ENCODE measurements around the gene KRTAP9-2.
"Not testable (repeated sequence)": the region's sequence is repeated elsewhere in the genome, so short reads cannot be mapped to it uniquely, and the experiment has no call there.

KRTAP9-2 gene, protein sequence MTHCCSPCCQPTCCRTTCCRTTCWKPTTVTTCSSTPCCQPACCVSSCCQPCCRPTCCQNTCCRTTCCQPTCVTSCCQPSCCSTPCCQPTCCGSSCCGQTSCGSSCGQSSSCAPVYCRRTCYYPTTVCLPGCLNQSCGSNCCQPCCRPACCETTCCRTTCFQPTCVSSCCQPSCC

DNA sequence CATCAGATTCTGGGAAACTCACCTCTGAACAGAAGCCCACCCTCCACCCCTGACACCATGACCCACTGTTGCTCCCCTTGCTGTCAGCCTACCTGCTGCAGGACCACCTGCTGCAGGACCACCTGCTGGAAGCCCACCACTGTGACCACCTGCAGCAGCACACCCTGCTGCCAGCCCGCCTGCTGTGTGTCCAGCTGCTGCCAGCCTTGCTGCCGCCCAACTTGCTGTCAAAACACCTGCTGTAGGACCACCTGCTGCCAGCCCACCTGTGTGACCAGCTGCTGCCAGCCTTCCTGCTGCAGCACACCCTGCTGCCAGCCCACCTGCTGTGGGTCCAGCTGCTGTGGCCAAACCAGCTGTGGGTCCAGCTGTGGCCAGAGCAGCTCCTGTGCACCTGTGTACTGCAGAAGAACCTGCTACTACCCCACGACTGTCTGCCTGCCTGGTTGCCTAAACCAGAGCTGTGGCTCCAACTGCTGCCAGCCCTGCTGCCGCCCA is at the start of gene KRTAP9-2:
Gene KRTAP9-2 (plus strand): TSS at position 51 of the 498 bp plus-strand sequence. CDS start 7 bp downstream, at position 58.
- DNase-seq; H3K4me3 ChIP-seq (ENCODE audit: low read length); H2AFZ ChIP-seq (ENCODE audit: low read length); H3F3A ChIP-seq (ENCODE audit: insufficient read depth, low read length); H3K4me2 ChIP-seq (ENCODE audit: low read depth, low read length); H3K79me2 ChIP-seq (ENCODE audit: low read length); H3K9me2 ChIP-seq (replicated peaks; ENCODE audit: insufficient read depth, low read length); H3K27me3 ChIP-seq (replicated peaks; ENCODE audit: insufficient read depth, low read length); H3K9me3 ChIP-seq (replicated peaks; ENCODE audit: insufficient read depth, low read length); H3K9ac ChIP-seq (ENCODE audit: low read length); H3K36me3 ChIP-seq (replicated peaks; ENCODE audit: insufficient read depth, low read length); H4K20me1 ChIP-seq (ENCODE audit: insufficient read depth, low read length); H3K27ac ChIP-seq (ENCODE audit: low read length); H3K4me1 ChIP-seq (ENCODE audit: low read length): not testable (repeated sequence)

DNA sequence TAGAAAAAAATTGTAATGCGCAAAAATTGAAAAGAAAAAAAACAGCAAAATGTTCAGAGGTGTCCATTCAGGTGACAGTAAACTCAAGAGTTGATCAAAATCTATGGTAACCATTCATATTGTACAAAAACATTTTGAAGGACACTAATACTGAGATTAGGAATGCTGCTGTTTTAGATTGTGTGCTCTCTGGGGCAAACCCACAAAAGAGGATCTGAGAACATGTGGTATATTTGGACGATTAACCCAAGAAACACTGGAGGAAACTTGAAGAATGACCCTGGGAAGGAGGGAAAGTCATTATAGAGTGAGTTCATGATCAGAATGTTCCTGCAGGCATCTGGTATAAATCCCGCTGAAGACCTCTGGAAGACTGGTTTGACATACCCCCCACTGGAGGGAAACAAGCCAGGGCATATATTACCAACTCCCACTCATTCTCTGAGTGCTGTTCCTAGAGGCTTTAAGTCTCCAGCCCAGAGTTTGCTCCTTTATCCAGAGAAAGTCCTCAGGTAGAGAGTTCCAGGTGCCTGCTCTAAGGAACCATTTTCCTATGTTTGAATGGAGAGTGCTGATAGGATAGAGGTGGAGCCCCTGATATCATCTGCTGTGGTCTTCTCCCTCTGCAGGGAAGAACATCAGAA is 49.6 kb upstream of the KRTAP9-2 start:
- no peak overlapping the region for H3K4me2 ChIP-seq (ENCODE audit: low read depth, low read length)
- no peak for TF ChIP-seq EZH2 (optimal IDR thresholded peaks at IDR 0.05; ENCODE audit: low read depth, low read length)
- TF ChIP-seq, protein P1, sequence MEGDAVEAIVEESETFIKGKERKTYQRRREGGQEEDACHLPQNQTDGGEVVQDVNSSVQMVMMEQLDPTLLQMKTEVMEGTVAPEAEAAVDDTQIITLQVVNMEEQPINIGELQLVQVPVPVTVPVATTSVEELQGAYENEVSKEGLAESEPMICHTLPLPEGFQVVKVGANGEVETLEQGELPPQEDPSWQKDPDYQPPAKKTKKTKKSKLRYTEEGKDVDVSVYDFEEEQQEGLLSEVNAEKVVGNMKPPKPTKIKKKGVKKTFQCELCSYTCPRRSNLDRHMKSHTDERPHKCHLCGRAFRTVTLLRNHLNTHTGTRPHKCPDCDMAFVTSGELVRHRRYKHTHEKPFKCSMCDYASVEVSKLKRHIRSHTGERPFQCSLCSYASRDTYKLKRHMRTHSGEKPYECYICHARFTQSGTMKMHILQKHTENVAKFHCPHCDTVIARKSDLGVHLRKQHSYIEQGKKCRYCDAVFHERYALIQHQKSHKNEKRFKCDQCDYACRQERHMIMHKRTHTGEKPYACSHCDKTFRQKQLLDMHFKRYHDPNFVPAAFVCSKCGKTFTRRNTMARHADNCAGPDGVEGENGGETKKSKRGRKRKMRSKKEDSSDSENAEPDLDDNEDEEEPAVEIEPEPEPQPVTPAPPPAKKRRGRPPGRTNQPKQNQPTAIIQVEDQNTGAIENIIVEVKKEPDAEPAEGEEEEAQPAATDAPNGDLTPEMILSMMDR (IDR thresholded peaks at IDR 0.05; ENCODE audit: low read length): no peak
- TF ChIP-seq EZH2phosphoT487 (IDR thresholded peaks at IDR 0.05; ENCODE audit: low read length): no peak
- peak; percentile 41 for DNase-seq
- no peaks in the 10 kb centered on the region for H4K20me1 ChIP-seq (ENCODE audit: insufficient read depth, low read length)
- H3K4me1 ChIP-seq (ENCODE audit: low read length): peaks cover 16% of the 10 kb centered on the region; the same call in 1 of the 2 replicates
- H3K27ac ChIP-seq (ENCODE audit: low read length): no peak overlapping the region
- no peaks in the 10 kb centered on the region for H3K9me2 ChIP-seq (replicated peaks; ENCODE audit: insufficient read depth, low read length)
- H3K27me3 ChIP-seq (replicated peaks; ENCODE audit: insufficient read depth, low read length): no peaks in the 10 kb centered on the region
- H3K9ac ChIP-seq (ENCODE audit: low read length): no peak overlapping the region
- H3K4me3 ChIP-seq (ENCODE audit: low read length): no peak overlapping the region
- no peaks in the 10 kb centered on the region for H3K79me2 ChIP-seq (ENCODE audit: low read length)
- H3K9me3 ChIP-seq (replicated peaks; ENCODE audit: insufficient read depth, low read length): no peaks in the 10 kb centered on the region
- no peaks in the 10 kb centered on the region for H3K36me3 ChIP-seq (replicated peaks; ENCODE audit: insufficient read depth, low read length)
- H3F3A ChIP-seq (ENCODE audit: insufficient read depth, low read length): no peaks in the 10 kb centered on the region
- no peak overlapping the region for H2AFZ ChIP-seq (ENCODE audit: low read length)

DNA sequence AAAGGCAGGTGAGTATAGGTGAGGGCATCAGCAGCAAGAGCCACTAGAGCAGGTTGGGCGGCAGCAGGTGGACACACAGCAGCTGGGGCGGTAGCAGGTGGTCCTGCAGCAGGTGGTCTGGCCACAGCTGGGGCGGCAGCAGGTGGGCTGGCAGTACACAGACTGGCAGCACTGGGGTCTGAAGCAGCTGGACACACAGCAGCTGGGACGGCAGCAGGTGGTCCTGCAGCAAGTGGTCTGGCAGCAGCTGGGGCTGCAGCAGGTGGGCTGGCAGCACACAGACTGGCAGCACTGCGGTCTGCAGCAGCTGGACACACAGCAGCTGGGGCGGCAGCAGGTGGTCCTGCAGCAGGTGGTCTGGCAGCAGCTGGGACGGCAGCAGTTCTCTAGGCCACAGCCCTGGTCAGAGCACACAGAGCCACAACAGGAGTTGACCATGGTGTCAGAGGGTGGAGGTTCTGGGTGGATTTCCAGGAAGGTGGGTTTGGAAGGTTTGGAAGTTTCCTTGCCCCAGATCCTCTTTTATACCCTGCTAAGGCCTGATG is 48.6 kb upstream of the KRTAP9-2 start, which contains the start of gene KRTAP4-2:
Gene KRTAP4-2 (minus strand): TSS at position 495 of the 545 bp plus-strand sequence. CDS start 57 bp downstream, at position 438.
- Histone ChIP-seq H4K20me1 (ENCODE audit: insufficient read depth, low read length) (no peaks in the 10 kb centered on the region), H3K36me3 (replicated peaks; ENCODE audit: insufficient read depth, low read length) (no peaks in the 10 kb centered on the region), H3K9ac (ENCODE audit: low read length) (no peak within 1 kb of the TSS), H3K4me2 (ENCODE audit: low read depth, low read length) (no peak within 1 kb of the TSS), H2AFZ (ENCODE audit: low read length) (no peak within 1 kb of the TSS), H3F3A (ENCODE audit: insufficient read depth, low read length) (no peaks in the 10 kb centered on the region), H3K9me3 (replicated peaks; ENCODE audit: insufficient read depth, low read length) (no peaks in the 10 kb centered on the region), H3K4me1 (ENCODE audit: low read length) (peaks cover 16% of the 10 kb centered on the region; the same call in 1 of the 2 replicates), H3K79me2 (ENCODE audit: low read length) (no peaks in the 10 kb centered on the region), H3K27ac (ENCODE audit: low read length) (no peak within 1 kb of the TSS), H3K4me3 (ENCODE audit: low read length) (no peak within 1 kb of the TSS), H3K27me3 (replicated peaks; ENCODE audit: insufficient read depth, low read length) (no peaks in the 10 kb centered on the region), H3K9me2 (replicated peaks; ENCODE audit: insufficient read depth, low read length) (no peaks in the 10 kb centered on the region)
- TF ChIP-seq EZH2 (optimal IDR thresholded peaks at IDR 0.05; ENCODE audit: low read depth, low read length): no peak
- TF ChIP-seq EZH2phosphoT487 (IDR thresholded peaks at IDR 0.05; ENCODE audit: low read length): no peak
- TF ChIP-seq, protein P1 (IDR thresholded peaks at IDR 0.05; ENCODE audit: low read length): no peak
- no peak for DNase-seq
